Stimulated activated CD8-positive, alpha-beta memory T cell treated with anti-CD3 and anti-CD28 coated beads, Interleukin-7, amount 100 ng/mL, for 4 hours (primary cell): Measurements from ENCODE around the gene MED26.

Experiments
- DNase-seq, 2 donors: peaks; one replicate each; pipeline ENCODE4 v3.0.0-alpha.2; 2020; ENCODE audit warnings: low read depth in 2 of 2

Gene MED26

DNA sequence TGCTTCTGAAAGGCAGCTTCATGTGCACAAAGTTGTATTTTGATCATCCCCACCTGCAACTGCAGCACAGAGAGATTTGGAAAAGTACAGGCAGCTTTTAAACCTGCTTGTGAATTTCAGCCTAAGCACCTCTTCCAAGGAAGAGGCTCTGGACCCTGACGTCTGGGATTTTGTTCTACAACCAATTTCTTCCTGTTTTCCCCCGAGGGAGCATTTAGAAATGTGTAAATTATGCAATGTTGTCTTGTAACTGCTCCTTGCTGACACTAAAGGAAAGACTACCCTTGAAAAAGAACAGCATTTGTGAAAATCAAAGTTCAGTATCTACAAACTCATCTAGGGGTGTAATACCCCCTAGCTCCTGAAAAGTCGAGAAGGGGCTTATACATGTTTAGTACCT, 15.4 kb downstream of the MED26 start:
- no peak for DNase-seq

DNA sequence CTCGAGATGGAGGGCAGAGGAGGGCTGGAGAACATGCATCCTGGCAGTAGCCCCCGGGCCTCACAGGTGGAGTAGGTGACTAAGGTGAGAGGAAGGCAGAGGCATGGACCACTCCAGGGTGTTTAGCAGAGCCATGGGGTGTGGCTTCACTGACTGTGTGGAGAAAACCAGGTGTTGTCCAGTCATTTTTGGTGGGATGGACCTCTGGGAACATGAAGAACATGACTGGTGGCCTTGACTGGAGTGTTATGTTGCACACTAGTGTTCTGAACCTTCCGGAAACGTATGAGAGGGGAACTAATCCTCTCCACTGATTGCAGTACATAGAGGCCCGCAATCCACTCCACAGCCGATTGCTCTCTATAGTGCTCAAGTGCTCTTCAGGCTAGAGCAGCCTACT, 16.9 kb downstream of the MED26 start:
- no peak for DNase-seq

DNA sequence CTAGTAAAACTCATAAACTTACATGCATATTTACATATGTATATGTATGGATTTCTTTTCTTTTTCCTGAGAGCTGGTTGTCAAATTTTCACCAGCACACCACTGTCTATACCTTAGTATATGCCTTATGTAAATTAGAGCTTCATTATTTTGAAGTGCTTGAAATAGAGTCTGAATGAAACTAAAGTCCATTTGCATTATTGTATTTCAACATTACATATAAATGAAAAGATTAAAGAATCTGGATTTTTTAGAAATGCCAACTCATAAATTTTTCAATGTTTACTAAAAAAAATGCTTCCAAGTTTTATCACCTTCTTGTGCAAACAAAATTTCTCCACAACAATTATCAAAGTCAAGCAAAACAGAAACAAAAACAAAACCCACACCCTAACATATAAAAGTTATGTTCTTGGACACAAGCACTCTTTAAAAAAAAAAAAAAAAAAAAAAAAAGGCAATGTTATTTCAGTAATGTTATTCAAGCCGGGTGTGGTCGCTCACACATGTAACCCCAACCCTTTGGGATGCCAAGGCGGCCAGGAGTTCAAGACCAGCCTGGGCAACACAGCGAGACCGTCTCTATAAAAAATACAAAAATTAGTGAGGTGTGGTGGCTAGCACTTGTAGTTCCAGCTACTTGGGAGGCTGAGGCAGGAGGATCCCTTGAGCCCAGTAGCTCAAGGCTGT, 18.3 kb downstream of the MED26 start:
- no peak for DNase-seq

DNA sequence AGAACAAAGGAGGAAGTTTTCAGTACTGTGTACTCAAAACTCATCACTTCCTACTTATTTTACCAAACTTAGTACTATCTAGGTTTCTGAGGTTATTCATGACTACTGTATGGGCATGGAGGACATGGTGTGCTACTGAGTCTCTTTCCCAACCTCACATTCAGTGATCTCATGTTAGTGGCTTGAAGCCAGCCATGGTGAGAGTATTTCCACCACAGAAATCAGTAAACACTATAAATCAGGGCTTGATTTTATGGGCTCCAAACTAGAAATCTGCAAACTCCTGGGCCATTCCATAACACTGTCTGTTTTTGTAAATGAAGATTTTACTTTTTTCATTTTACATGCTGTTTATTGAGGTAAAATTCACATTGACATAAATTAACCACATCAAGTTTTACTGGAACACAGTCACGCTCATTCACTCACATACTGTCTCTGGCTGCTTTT, 19.7 kb downstream of the MED26 start:
- DNase-seq: no peak

- no peak for DNase-seq
Measured at GRCh38 chr19:16607819-16608218, 20.2 kb downstream of the MED26 start.

GRCh38 chr19:16605553-16605994, 22.4 kb downstream of the MED26 start:
- DNase-seq: no peak

DNA sequence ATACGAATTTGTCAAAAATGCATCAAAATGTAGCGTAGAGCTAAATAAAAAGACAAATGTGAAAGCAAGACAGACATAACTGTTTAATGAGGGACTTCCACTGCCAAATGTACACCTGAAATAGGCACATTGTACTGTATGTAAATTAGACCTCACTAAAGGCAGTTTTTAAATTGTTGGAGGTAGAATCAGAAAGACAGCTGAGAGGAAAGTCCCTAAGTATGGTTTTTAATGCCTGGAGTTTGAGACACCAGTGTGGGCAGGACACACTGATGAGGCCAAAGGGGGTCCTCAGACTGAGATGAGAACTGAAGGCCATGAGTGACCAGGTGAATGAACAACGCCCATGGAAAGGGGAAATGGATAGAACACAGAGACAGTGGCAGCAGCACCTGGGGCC, 22.9 kb downstream of the MED26 start:
- no peak for DNase-seq

- DNase-seq: no peak
Measured at GRCh38 chr19:16604615-16605014, 23.4 kb downstream of the MED26 start.

DNA sequence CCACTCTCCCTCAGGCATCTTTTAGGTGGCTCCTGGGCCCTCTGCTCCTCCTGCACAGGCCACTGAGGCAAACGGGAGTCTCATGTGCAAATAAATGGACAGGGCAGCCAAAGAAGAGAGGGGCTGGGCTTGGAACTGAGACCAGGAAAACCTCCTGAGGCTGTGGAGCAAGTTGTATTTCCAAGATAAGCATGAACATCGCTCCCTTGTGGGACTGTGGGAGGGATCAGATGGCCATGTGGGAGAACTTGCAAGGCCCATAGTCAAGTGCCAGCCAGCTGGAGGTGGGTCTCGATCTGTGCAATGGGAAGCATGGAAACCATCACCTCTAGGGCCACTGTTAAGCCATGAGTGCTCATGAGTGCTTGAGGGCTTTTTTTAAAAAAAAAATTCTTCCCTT, 24.9 kb downstream of the MED26 start:
- no peak for DNase-seq

DNA sequence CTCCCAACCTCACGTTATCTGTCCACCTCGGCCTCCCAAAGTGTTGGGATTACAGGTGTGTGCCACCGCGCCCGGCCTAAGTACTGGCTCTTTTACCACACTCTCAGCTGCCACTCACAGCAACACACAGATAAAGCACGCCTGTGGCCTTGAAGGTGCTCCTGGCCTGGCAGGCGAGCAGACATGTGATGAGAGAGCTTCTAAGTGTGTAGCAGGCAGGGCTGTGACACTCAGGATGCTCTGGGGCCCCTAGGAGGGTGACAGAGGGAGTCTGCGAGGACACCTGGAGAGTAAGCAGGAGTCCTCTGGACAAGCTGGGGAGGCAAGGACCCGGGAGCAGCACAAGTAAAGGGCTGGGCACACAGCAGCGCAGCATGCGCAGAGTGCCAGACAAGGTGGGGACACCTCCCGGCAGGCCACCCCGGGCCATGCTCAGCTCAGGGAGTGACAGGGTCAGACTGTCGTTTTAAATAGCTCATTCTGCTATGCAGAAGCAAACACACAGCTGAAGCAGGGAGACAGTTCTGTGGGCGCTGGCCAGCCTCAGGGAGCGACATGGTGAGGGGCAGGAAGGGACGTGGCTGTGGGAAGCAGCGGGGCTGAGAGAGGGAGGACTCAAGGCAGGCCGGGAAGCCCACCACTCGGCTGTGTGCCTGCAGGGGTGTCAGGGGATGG, 26.5 kb downstream of the MED26 start:
- no peak for DNase-seq

GRCh38 chr19:16600824-16601223, 27.2 kb downstream of the MED26 start:
- no peak for DNase-seq

DNA sequence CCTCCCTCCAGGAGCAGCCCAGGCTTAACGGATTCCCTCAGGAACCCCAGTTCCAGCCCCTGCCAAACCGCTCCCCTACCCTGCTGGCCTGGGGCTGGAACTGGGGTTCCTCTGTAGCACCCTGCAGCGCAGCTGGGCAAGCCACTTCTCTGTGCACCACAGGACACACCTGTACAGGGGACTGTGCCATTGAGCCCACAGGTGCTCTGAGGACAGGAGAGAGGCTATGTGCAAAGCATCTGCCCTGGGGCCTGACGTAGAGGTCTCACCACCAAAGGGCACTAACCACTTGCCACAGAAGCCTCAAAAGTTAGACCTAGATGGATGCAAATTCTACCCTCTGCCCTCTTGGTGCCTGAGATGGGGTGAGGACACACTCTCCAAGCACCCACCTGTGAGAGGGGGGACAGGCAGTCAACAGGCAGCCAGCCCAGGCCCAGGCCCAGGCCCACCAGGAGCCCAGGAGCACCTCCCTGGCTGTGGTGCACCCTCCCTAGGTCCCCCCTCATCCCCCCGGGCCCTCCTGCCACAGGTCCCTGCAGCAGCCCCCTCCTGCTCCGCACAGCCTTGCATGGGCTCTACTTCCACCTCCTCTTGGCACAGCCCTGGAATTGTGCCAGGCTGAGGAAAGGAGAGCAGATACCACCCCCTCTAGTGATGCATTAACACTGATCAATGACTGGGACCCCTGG, 28.2 kb downstream of the MED26 start:
- no peak for DNase-seq

DNA sequence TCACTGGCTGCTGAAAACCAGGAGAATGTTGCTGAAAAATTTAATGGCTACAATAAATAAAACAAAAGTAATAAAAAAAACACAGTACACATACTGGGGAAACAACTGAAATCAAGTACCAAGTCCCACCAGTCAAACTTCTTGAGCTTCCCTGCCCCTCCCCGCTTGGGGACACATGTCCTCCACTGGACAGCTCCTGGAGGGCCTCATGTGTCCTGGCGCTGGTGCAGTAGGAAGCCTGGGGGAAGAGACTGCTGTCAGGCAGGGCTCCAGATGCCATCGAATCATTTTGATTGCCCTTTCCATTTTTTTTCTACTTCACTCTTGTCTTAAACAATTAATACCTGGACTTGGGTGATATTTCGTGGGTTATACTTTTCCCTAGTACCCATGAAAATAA, 29.2 kb downstream of the MED26 start:
- DNase-seq: no peak

- no peak for DNase-seq
Measured at GRCh38 chr19:16596399-16596798, 31.6 kb downstream of the MED26 start.

- DNase-seq: no peak
Measured at GRCh38 chr19:16595097-16595496, 32.9 kb downstream of the MED26 start.

DNA sequence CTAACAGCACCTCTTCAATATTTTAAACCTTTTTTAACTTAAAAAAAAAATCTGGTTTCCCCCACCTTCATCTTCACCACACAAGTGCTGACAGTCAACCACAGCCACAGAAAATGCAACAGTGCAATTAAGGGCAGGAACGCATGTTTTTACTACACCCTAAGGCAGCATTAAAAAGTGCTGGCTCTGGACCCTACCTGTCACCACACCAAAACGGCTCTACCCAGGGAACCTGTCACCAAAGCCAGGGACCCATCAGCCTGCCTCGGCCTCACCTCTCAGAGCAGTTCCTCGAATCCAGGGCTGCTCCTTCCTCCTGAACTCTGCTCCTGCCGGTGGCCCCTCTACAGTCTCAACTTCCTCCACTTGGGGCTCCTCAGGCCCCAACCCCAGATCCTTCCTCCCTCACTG, 33.3 kb downstream of the MED26 start:
- no peak for DNase-seq

GRCh38 chr19:16594131-16594586, 33.8 kb downstream of the MED26 start:
- peak in 1 of 2 donors; percentile 44 for DNase-seq

GRCh38 chr19:16593181-16593580, 34.8 kb downstream of the MED26 start:
- DNase-seq: no peak

DNA sequence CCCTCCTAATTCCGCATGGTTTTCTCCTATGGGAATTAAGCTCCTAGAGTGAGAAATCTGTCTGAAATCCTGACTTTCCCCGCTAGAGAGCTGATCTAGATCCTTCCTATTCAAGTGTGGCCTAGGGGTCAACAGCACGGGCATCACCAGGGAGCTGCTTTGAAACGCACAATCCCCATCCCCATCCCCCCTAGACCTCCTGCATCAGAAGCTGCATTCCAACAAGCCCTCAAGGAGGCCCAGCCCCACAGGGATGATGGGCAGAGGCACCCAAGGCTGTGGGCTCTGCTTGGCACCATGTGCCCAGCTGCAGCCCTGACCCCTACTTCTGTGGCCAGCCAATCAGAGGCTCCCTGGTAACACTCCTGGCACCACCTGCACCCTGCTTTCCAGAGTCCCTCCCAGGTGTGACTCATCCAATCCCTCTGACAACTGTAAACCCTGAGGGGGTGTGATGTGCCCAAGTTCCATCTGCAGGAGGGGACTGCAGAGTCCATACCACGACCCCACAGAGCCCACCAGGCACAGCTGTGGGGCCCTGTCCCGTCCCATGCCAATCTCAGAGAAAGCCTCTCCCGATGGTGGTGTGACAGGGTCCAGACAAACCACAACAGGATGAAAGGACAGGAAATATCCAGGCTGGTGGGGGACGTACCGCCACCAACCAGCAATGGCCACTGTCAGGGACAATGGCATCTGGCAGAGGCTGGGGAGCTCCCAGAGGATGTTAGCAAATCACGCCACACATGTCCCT, 36.0 kb downstream of the MED26 start:
- DNase-seq: no peak

GRCh38 chr19:16590876-16591802, 36.9 kb downstream of the MED26 start:
- DNase-seq: no peak

DNA sequence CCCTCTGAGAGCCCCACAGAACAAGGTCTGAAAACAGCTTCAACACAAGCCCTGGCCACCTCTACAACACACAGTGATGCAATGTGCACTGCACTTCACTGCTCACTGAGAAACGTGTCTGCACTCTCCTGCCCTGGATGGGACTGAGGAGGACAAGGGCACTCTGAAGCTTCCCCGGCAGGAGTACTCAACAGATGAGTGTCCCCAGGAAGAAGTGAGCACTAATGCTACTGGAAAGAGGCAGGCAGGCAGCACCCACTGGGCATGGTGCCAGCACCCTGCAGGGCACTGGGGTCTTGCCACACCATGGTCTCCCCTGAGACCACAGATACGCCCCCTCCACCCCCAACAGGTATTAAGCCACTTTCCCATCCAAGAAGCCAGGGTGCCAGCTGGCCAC, 38.1 kb downstream of the MED26 start:
- DNase-seq: no peak
